Measurements from ENCODE around the gene DUSP11. TPM values are rescaled to one million over a fixed set of nuclear protein-coding genes. Genes with fewer than 3 reads are reported as not detected.
"Not testable (repeated sequence)": the region's sequence is repeated elsewhere in the genome, so short reads cannot be mapped to it uniquely, and the experiment has no call there.

The DUSP11 gene
- total RNA-seq, 1 donor from 2014 or later, result 34.2 TPM

DNA sequence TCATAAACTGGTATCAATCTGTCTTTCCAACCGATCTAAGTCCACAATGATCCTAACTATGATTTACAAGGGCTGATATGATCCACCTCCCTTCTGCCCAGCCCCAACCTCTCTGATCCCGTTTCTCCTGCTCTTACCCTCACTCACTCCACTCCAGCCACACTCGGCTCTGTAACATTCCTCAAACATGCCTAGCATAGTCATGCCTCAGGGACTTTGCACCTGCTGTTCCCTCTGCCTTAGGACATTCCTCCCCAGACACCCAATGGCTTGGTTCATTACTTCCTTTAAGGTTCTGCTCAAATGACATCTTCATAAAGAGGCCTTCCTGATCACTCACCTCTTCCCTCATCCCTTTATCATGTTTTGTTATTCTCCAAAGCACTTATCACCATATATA, 9.2 kb downstream of the DUSP11 start:
- DNase-seq, result no peak

GRCh38 chr2:73766994-73767393, 12.9 kb downstream of the DUSP11 start:
- DNase-seq, result no peak

DNA sequence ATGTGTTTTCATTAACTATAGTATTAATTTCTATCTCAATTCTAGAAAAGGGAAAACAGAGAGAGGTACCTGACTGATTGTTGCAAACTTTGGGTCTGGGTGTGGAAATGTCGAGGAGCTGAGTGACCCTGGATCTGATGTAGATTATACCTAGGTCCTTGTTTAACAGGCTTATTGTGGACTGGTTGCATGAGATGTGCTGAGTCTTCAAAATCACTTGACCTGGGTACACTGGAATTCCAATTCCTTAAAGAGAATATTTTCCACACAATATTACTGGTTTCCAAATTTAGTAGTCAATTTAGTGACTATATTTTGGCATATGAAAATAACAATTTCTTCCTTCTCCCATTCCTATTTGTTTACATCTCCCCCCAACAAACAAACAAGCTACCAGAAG, 13.6 kb downstream of the DUSP11 start:
- no peak for DNase-seq

DNA sequence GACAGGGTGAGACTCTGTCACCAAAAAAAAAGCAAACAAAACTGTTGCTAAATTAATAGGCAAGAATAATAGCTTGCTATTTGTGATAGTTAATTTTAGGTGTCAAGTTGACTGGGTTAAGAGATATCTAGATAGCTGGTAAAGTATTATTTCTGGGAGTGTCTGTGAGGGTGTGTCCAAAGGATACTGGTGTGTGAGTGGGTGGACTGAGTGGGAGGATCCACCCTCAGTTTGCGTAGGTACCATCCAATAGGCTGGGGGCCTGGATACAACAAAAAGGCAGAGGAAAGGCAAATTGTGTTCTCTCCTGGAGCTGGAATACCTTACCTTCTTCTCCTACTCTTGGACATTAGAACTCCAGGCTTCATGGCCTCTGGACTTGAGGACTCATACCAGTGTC, 15.0 kb downstream of the DUSP11 start:
- DNase-seq, result no peak

DNA sequence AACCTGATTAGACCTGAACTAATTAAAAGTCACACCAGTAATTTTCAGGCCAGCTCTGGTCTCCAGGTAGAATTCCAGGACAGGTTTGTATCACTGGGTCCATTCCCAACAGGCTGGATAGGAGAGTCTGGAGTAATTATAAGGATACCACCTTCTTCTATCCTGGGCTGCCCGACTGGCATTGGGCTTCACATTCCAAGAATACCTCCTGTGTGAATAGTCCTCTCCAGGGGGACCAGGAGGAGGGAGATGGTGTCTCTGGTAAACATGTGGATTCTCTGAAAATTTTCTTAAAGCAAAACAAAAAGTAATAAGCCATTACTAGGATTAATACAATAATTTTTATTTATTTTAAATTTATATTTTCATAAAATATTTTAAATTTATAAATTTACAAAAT, 17.3 kb downstream of the DUSP11 start:
- no peak for DNase-seq

GRCh38 chr2:73759904-73760303, 20.0 kb downstream of the DUSP11 start:
- peak; percentile 27 for DNase-seq

DNA sequence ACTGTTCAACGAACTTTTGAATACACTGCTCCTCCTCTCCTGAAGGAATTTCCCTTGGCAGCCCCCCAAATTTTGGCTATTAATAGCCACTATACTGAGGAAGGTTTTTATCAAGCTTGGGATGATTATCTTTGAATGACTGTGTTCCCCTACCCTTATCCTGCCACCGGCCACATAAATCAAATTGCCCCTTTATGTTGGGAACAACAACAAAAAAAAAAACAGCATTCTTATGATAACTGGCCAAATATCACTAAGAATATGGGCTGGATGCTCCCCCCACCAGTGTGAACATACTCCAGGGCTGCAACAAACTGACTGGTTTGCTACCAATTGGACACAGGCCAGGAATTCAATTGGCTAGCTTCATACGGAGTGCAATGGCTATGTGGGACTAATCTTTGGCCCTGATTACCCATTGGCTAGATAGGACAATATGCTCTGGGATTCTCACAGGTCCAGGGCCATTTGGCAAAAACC, 20.6 kb downstream of the DUSP11 start:
- peak; percentile 89 for DNase-seq

- not testable (repeated sequence) for DNase-seq
Observed at GRCh38 chr2:73754332-73754731, 25.6 kb downstream of the DUSP11 start.

GRCh38 chr2:73749314-73749713, 30.6 kb downstream of the DUSP11 start:
- no peak for DNase-seq

DNA sequence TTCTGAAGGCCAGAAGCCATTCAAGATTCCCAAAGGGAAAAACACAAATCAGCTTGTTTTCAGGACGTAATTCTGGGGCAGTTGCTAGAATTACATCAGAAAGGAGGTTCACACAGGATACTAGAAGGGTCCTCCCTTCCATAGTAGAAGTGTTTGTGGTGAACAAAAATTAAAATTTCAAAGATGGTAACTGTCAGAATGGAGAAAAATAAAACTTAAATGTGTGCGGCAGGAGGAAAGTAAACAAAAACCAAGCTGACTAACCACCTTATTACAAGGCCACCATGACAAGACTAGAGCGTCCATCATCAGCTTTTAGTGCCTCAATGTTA, 33.1 kb downstream of the DUSP11 start:
- DNase-seq, result no peak

DNA sequence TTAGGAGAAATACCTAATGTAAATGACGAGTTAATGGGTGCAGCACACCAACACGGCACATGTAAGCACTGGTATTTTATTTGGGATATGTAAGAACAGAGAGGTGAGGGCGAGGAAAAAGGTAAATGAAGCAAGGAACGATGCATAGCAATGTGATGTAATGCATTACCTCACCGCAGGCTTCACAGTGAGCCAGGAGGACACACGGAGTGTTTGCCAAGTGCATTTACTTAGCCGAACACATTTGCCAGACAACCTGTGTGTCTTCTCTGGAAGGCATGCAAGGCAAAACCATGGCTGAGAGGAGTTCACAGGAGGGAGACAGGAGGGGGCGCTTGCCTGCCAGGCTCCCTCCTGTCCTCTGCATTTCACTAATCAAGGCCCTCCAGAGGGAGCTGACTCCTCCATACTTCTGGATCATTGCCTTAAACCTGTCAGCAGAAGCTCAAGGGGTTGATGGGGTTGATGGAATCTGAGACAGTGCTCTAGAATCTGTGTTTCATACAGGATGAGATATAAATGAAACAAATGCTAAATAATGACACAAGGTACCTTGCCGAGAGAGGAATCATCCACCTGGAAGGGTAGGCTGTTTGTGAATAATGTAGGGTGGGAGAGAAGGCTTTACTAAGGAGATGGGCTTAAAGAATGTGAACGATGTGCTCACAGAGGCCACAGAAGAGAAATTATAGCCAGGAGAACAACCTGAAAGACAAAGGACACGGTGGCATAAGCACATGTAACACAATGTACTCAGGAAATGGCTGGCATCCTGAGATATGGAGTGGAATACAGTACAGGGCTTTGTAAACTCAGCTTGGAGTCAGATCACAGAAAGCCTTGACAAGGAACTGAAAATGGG, 33.7 kb downstream of the DUSP11 start:
- peak; percentile 90 for DNase-seq

GRCh38 chr2:73740767-73741166, 39.1 kb downstream of the DUSP11 start:
- no peak for DNase-seq

DNA sequence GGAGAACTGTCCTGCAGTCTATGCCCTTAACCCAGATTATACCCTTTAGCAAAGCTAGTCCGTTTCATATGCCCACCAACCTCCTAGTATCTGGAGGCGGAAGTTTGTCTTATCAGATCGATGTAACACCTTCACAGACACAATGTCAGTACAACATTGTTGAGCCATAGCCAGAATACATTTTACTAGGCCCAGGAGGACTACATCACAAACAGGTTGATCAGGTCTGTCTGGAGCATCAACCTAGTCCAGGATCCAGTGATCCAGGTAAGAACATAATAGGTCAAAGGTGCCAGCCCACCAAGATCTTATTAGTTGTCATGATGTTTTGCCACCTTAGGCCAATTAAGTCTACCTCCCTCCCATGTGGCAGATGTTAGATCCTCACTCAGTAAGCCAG, 40.8 kb downstream of the DUSP11 start:
- no peak for DNase-seq

- DNase-seq, result peak; percentile 98
Observed at GRCh38 chr2:73736855-73737779, 42.8 kb downstream of the DUSP11 start, which contains the start of gene TPRKB. TPRKB (minus strand) TSS chr2:73737345; CDS start chr2:73734569, 2,776 bp downstream.

- no peak for DNase-seq
Observed at GRCh38 chr2:73736378-73736777, 43.5 kb downstream of the DUSP11 start.

GRCh38 chr2:73730810-73731209, 49.1 kb downstream of the DUSP11 start:
- peak; percentile 51 for DNase-seq

- DNase-seq, result no peak
Observed at GRCh38 chr2:73728711-73729110, 51.2 kb downstream of the DUSP11 start.

- no peak for DNase-seq
Observed at GRCh38 chr2:73728043-73728442, 51.9 kb downstream of the DUSP11 start.

GRCh38 chr2:73726657-73727056, 53.2 kb downstream of the DUSP11 start:
- not testable (repeated sequence) for DNase-seq

DNA sequence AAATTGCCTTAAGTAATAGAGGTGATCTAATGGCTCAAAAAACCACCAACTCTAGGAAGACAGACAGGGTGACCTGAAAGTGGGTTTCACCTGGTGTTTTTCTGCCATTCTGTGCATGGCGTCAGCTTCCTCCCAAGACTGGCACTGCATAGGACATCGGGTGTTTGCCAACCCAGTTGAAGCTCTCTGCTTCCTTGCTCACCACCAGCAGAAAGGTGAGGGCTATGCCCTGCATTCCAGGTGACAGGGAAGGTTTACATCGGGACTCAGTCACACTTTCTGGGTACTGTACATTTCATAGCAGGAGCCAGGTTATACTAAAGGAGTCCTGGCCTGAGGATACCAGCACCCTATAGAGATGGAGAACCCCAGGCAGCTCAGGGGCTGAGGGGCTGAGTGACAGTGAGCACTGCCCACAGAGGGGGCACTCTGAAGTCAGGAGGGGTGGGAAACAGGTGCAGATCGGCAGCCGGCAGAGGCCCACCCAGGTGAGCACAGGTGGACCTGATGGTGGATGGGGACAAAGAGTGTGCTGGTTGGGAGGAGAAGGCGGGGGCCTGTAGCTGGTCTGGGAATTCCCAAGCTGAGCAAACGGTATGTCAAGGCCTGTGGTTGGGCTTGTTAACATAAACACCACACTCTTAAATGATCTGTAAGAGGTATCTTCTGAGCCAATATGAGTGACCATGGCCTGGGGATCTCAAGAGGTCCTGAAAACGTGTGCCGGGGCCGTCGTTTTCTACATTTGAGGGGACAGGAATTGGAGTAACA, 60.9 kb downstream of the DUSP11 start:
- DNase-seq, result no peak

- no peak for DNase-seq
Observed at GRCh38 chr2:73718421-73718820, 61.5 kb downstream of the DUSP11 start.

GRCh38 chr2:73717695-73718094, 62.2 kb downstream of the DUSP11 start:
- not testable (repeated sequence) for DNase-seq

DNA sequence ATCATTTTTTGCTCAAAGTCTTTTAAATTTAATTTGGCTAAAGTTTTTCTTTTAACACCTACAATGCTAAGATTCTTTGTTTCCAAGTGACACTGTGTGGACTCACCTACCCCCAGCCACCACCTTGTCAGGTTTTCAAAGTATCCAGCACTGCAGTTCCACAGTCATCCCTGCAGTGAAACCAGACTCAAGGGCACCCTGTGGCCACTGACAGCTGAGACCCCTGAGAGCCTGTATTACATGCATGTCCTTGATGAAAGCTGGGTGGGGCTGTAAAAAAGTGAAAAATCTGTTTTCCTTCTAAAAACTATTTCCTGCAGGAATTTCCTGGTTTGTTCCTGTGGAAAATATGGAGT, 62.7 kb downstream of the DUSP11 start:
- DNase-seq, result no peak
